Small intestine (tissue), 7 donors: ENCODE results near the gene BRIP1. TPM values are rescaled to one million over a fixed set of nuclear protein-coding genes. Genes with fewer than 3 reads are reported as not detected.
A peak's percentile ranks its signal among the peaks of the same experiment; 100 is the strongest.

Source experiments
- DNase-seq, 2 donors: peaks; one replicate each; pipeline versions ENCODE4 v3.0.0 to v3.0.0-alpha.2; 2013
- FAIRE-seq: peaks from 2 replicates; lab custom pipeline; 2012; peaks lifted over from hg19 to GRCh38; lab: Jason Lieb, UNC
- H3K27ac ChIP-seq, 3 donors: one replicate each; pipeline ENCODE4 v1.5.1; 2013; ENCODE audit warnings: low read length in 2 of 3, mild to moderate bottlenecking in 2 of 3, control low read depth in 1 of 3, inconsistent platforms in 1 of 3, low read depth in 1 of 3, moderate library complexity in 1 of 3
- H3K27me3 ChIP-seq, 3 donors: one replicate each; pipeline ENCODE4 v1.6.1; 2013; ENCODE audit warnings: low read length in 3 of 3, inconsistent platforms in 1 of 3; ENCODE audit not compliant: control insufficient read depth in 3 of 3, insufficient read depth in 3 of 3
- H3K36me3 ChIP-seq, 3 donors: one replicate each; pipeline ENCODE4 v1.6.1; 2013; ENCODE audit warnings: low read length in 3 of 3, inconsistent platforms in 1 of 3, low read depth in 1 of 3, mild to moderate bottlenecking in 1 of 3, moderate library complexity in 1 of 3; ENCODE audit not compliant: control insufficient read depth in 3 of 3, insufficient read depth in 2 of 3
- H3K4me1 ChIP-seq, 3 donors: one replicate each; pipeline ENCODE4 v1.6.1; 2013; ENCODE audit warnings: low read length in 2 of 3, inconsistent platforms in 1 of 3, low read depth in 1 of 3, mild to moderate bottlenecking in 1 of 3, moderate library complexity in 1 of 3; ENCODE audit not compliant: control insufficient read depth in 3 of 3, insufficient read depth in 2 of 3
- H3K4me3 ChIP-seq, 3 donors: one replicate each; pipeline ENCODE4 v1.5.1; 2013; ENCODE audit warnings: low read length in 3 of 3, control low read depth in 1 of 3, inconsistent platforms in 1 of 3, low read depth in 1 of 3, mild to moderate bottlenecking in 1 of 3, moderate library complexity in 1 of 3
- H3K9me3 ChIP-seq, 2 donors: one replicate each; pipeline ENCODE4 v1.6.1; 2013; ENCODE audit warnings: low read depth in 1 of 2, low read length in 1 of 2; ENCODE audit not compliant: control insufficient read depth in 2 of 2, insufficient read depth in 1 of 2
- WGBS, 3 donors: extraction: QIAGEN DNeasy Blood & Tissue Kit; methylation state at CpG; one replicate each; pipeline ENCODE4 v1.1.7; 2013; 5-methylcytosine and 5-hydroxymethylcytosine counted together
- polyA plus RNA-seq, 4 donors: library from polyadenylated mRNA; stranded (reverse) in 3 of 4; unstranded in 1 of 4; fragments of 200-250 nt in 3 of 4; fragments of 120-200 nt in 1 of 4; gene quantifications; one replicate each; pipeline versions ENCODE4 v1.2.1 to v1.2.3, GENCODE V29; 2013
- donor health status: healthy with polysubstance abuse.
- donor health status: control.
- donor health status: control.
- donor health status: Bipolar disorder and iron deficiency.
- donor health status: healthy.

BRIP1 gene
- polyA plus RNA-seq, 4 donors, result 0.27 to 6.4 (median 1.3) TPM

- DNase-seq (no peak), FAIRE-seq (no peak)
- Histone ChIP-seq H3K4me3 (no peak overlapping the region), H3K9me3 (no peaks in the 10 kb centered on the region), H3K27me3 (no peaks in the 10 kb centered on the region), H3K27ac (no peak overlapping the region), H3K36me3 (no peaks in the 10 kb centered on the region), H3K4me1 (no peaks in the 10 kb centered on the region)
- 92 to 100% (median 94%) methylated on average over 1 of the region's 1 CpG for WGBS, 3 donors
Observed at GRCh38 chr17:61753696-61754095, 109.6 kb downstream of the BRIP1 start.

- H3K4me1 ChIP-seq, result no peaks in the 10 kb centered on the region
- H3K27ac ChIP-seq, result no peak overlapping the region
- DNase-seq, result no peak
- no peaks in the 10 kb centered on the region for H3K36me3 ChIP-seq
- H3K9me3 ChIP-seq, result no peaks in the 10 kb centered on the region
- H3K27me3 ChIP-seq, result no peaks in the 10 kb centered on the region
- no peak for FAIRE-seq
- H3K4me3 ChIP-seq, result no peak overlapping the region
- 63 to 73% (median 68%) methylated on average over 1 of the region's 1 CpG for WGBS, 3 donors
Observed at GRCh38 chr17:61750656-61751055, 112.7 kb downstream of the BRIP1 start.

GRCh38 chr17:61749823-61750404 is 113.4 kb downstream of the BRIP1 start:
- no peaks in the 10 kb centered on the region for H3K4me1 ChIP-seq
- H3K9me3 ChIP-seq, result no peaks in the 10 kb centered on the region
- no peak for DNase-seq
- FAIRE-seq, result no peak
- H3K27me3 ChIP-seq, result no peaks in the 10 kb centered on the region
- WGBS, 3 donors, result 94 to 96% (median 96%) methylated on average over 3 of the region's 3 CpGs
- no peak overlapping the region for H3K27ac ChIP-seq
- no peaks in the 10 kb centered on the region for H3K36me3 ChIP-seq
- no peak overlapping the region for H3K4me3 ChIP-seq

GRCh38 chr17:61746248-61746985 is 116.9 kb downstream of the BRIP1 start:
- Histone ChIP-seq H3K9me3 (peaks cover 0 to 9% of the 10 kb centered on the region in 2 donors), H3K36me3 (peaks cover 0 to 2% (median 0%) of the 10 kb centered on the region in 3 donors), H3K4me3 (no peak overlapping the region), H3K27ac (no peak overlapping the region), H3K4me1 (no peaks in the 10 kb centered on the region), H3K27me3 (no peaks in the 10 kb centered on the region)
- WGBS, 3 donors, result 95 to 100% (median 97%) methylated on average over 3 of the region's 3 CpGs
- FAIRE-seq, result no peak
- DNase-seq, result no peak

- no peak for DNase-seq
- Histone ChIP-seq H3K27ac (no peak overlapping the region), H3K9me3 (peaks cover 0 to 9% of the 10 kb centered on the region in 2 donors), H3K4me3 (no peak overlapping the region), H3K4me1 (no peaks in the 10 kb centered on the region), H3K27me3 (no peaks in the 10 kb centered on the region), H3K36me3 (peaks cover 0 to 4% (median 0%) of the 10 kb centered on the region in 3 donors)
- no peak for FAIRE-seq
Observed at GRCh38 chr17:61744804-61745203, 118.5 kb downstream of the BRIP1 start.

GRCh38 chr17:61744252-61744651 is 119.1 kb downstream of the BRIP1 start:
- Histone ChIP-seq H3K27me3 (no peaks in the 10 kb centered on the region), H3K4me1 (no peaks in the 10 kb centered on the region), H3K9me3 (peaks cover 0 to 9% of the 10 kb centered on the region in 2 donors), H3K36me3 (peaks cover 0 to 4% (median 0%) of the 10 kb centered on the region in 3 donors), H3K4me3 (no peak overlapping the region), H3K27ac (no peak overlapping the region)
- WGBS, 3 donors, result 96 to 98% (median 97%) methylated on average over 3 of the region's 3 CpGs
- FAIRE-seq (peak; percentile 23), DNase-seq (no peak)

GRCh38 chr17:61743766-61744165 is 119.6 kb downstream of the BRIP1 start:
- no peak for FAIRE-seq
- Histone ChIP-seq H3K27ac (no peak overlapping the region), H3K36me3 (peaks cover 0 to 4% (median 0%) of the 10 kb centered on the region in 3 donors), H3K9me3 (peaks cover 0 to 9% of the 10 kb centered on the region in 2 donors), H3K4me3 (no peak overlapping the region), H3K27me3 (no peaks in the 10 kb centered on the region), H3K4me1 (no peaks in the 10 kb centered on the region)
- 97 to 100% (median 98%) methylated on average over 6 of the region's 6 CpGs for WGBS, 3 donors
- no peak for DNase-seq

GRCh38 chr17:61739002-61739401 is 124.3 kb downstream of the BRIP1 start:
- Histone ChIP-seq H3K27me3 (no peaks in the 10 kb centered on the region), H3K9me3 (peaks cover 0 to 12% of the 10 kb centered on the region in 2 donors), H3K4me3 (no peak overlapping the region), H3K27ac (no peak overlapping the region), H3K4me1 (no peaks in the 10 kb centered on the region), H3K36me3 (peaks cover 0 to 4% (median 0%) of the 10 kb centered on the region in 3 donors)
- FAIRE-seq, result no peak
- no peak for DNase-seq
